ENCODE measurements around the gene TMEM53.

TMEM53 gene

GRCh38 chr1:44606701-44607281 lies 67.5 kb downstream of the TMEM53 start:
- in situ Hi-C loops (cut with MboI; ENCODE audit: low sequenced_read_pairs): no loop called here

- in situ Hi-C loops (cut with MboI; ENCODE audit: low sequenced_read_pairs): no loop called here
Observed at GRCh38 chr1:44605914-44606615, 68.2 kb downstream of the TMEM53 start.

GRCh38 chr1:44604157-44604955 lies 69.9 kb downstream of the TMEM53 start:
- in situ Hi-C loops (cut with MboI; ENCODE audit: low sequenced_read_pairs): no loop called here

GRCh38 chr1:44603718-44604117 lies 70.6 kb downstream of the TMEM53 start:
- in situ Hi-C loops (cut with MboI; ENCODE audit: low sequenced_read_pairs): no loop called here

All from HL-60/S4 treated with retinoic acid at 250 ng/mL for 4 days and 3 days (cell line).